ENCODE measurements around the gene BCL2L12. TPM values are rescaled to one million over a fixed set of nuclear protein-coding genes. Genes with fewer than 3 reads are reported as not detected.

Gene BCL2L12
- total and polyA plus RNA-seq, 12 donors, result 7.8 to 19.6 (median 9.8) TPM

GRCh38 chr19:49663224-49663623 lies 2.5 kb upstream of the BCL2L12 start:
- DNase-seq (no peak), ATAC-seq (no peak)
- Histone ChIP-seq H3K27ac (peak overlapping the region in 1 of 10 donors; percentile 92), H3K27me3 (no peaks in the 10 kb centered on the region), H3K36me3 (peaks cover 0 to 53% (median 19%) of the 10 kb centered on the region in 9 donors), H3K4me1 (peaks cover 10 to 31% (median 19%) of the 10 kb centered on the region in 9 donors), H3K9me3 (no peaks in the 10 kb centered on the region), H3K4me3 (peak overlapping the region in 1 of 10 donors; percentile 85)
- TF ChIP-seq, protein P1, sequence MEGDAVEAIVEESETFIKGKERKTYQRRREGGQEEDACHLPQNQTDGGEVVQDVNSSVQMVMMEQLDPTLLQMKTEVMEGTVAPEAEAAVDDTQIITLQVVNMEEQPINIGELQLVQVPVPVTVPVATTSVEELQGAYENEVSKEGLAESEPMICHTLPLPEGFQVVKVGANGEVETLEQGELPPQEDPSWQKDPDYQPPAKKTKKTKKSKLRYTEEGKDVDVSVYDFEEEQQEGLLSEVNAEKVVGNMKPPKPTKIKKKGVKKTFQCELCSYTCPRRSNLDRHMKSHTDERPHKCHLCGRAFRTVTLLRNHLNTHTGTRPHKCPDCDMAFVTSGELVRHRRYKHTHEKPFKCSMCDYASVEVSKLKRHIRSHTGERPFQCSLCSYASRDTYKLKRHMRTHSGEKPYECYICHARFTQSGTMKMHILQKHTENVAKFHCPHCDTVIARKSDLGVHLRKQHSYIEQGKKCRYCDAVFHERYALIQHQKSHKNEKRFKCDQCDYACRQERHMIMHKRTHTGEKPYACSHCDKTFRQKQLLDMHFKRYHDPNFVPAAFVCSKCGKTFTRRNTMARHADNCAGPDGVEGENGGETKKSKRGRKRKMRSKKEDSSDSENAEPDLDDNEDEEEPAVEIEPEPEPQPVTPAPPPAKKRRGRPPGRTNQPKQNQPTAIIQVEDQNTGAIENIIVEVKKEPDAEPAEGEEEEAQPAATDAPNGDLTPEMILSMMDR (IDR thresholded peaks at IDR 0.05), result no peak
- intact Hi-C loops (cut with DNase I), result no loop called here
- WGBS, 2 donors, result 89 to 93% methylated on average over 12 of the region's 12 CpGs

DNA sequence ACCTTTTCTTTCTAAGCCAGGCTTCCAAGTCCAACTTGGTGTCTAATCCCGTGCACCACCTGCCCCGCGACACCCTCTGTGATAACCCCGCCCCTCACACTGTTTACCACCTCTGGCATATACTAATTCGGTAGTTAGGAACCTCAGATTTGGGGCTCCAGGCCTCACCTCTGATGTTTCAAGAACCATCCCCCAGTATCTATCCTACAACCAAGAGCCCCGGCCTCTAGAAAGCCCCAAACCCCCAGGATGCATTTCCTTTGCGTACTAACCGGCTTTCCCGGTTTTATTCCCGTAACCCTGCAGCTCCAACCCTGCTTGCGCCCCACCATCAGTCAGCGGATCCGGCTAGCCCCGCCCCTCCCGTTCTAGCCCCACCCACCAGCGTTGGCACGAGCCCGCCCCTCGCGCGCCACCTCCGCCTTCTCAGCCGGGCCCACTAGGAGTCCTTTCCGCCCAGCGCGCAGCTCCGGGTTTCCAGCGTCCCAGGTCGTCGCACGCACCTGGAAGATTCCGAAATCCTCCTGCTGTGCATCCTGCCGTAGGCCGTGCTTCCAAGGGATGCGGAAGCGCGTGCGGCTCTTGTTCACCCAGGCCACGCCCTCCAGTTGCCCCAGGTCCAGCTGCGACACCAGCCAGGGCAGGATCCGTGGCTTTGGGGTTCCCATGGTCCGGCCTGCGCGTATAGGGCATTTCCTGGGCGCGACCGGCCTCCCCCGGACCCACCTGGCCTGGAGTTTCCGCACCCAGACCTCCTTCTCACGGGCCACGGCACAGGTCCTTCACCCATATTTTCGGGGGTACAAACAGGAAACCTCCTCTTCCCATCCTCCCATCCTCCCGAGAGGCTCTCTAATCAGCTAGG lies 1.3 kb upstream of the BCL2L12 start:
- H3K36me3 ChIP-seq, result peaks cover 0 to 49% (median 8%) of the 10 kb centered on the region in 9 donors
- TF ChIP-seq, protein P1 (IDR thresholded peaks at IDR 0.05), result peak in 4 of 9 donors; percentile 19 to 37 (median 34)
- H3K4me1 ChIP-seq, result peaks cover 10 to 31% (median 19%) of the 10 kb centered on the region in 9 donors
- H3K4me3 ChIP-seq, result peak overlapping the region; percentile 50 to 94 (median 78)
- H3K9me3 ChIP-seq, result no peaks in the 10 kb centered on the region
- intact Hi-C loops (cut with DNase I), result loop anchor here in 4 of 10 donors (1.0 to 5.0 kb wide), 3 partner anchors 72 to 82 kb away; partner anchors contain the start of genes PRR12 (in 2 of the 4), NOSIP (in 1 of the 4) and PRRG2 (in 1 of the 4)
- peak; percentile 88 to 91 for DNase-seq
- 1% methylated on average over 53 of the region's 53 CpGs for WGBS, 2 donors
- H3K27ac ChIP-seq, result peak overlapping the region; percentile 11 to 92 (median 89)
- ATAC-seq, result peak; percentile 78 to 88 (median 84)
- H3K27me3 ChIP-seq, result no peaks in the 10 kb centered on the region

DNA sequence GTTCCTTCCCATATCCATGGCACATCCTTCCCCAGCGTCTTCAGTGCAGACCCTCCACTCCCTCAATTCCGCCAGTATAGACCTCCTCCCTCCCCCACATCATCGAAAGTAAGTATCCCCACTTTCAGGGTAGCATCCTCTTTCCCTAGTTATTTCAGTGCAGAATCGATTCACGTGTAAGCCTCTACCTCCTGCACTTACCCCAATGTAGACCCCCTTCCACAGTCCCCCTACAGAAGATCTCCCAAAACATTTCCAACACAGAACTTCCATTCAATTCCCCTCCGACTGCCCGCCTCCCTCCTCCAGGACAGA lies 740 bp upstream of the BCL2L12 start:
- TF ChIP-seq, protein P1 (IDR thresholded peaks at IDR 0.05), result no peak
- peaks cover 10 to 31% (median 19%) of the 10 kb centered on the region in 9 donors for H3K4me1 ChIP-seq
- intact Hi-C loops (cut with DNase I), result loop anchor here in 4 of 10 donors (1.0 to 5.0 kb wide), 3 partner anchors 73 to 83 kb away; partner anchors contain the start of genes PRR12 (in 2 of the 4), NOSIP (in 1 of the 4) and PRRG2 (in 1 of the 4)
- peaks cover 0 to 46% (median 8%) of the 10 kb centered on the region in 9 donors for H3K36me3 ChIP-seq
- no peaks in the 10 kb centered on the region for H3K9me3 ChIP-seq
- H3K27me3 ChIP-seq, result no peaks in the 10 kb centered on the region
- peak overlapping the region; percentile 55 to 92 (median 89) for H3K27ac ChIP-seq
- DNase-seq, result no peak
- peak in 6 of 8 donors; percentile 0 to 3 (median 0) for ATAC-seq
- 0 to 1% methylated on average over 7 of the region's 7 CpGs for WGBS, 2 donors
- H3K4me3 ChIP-seq, result peak overlapping the region; percentile 50 to 94 (median 78)

DNA sequence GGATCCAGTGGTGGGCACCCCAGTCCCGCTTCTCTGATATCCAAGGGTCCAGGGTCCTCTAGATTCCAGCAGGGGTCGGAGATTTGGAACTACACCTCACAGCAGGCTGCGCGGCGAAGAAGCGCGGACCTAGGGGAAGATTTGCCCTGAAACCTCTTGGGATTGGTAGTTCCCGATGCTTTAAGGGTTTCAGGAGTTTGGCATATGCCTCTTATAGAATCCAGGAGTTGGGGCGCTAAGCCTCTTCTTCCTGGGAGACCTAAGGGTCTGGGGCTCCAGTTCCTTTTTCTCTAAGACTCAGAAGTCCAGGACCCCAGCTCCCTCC lies 349 bp downstream of the BCL2L12 start:
- peak overlapping the region in 9 of 10 donors; percentile 49 to 92 (median 91) for H3K27ac ChIP-seq
- 0 to 1% methylated on average over 9 of the region's 9 CpGs for whole genome bisulfite sequencing, 2 donors

More for the DNA sequence above, 349 bp downstream of the BCL2L12 start:
- Histone ChIP-seq H3K27me3 (no peaks in the 10 kb centered on the region), H3K9me3 (no peaks in the 10 kb centered on the region), H3K4me3 (peak overlapping the region; percentile 50 to 94 (median 78)), H3K36me3 (peaks cover 0 to 42% (median 8%) of the 10 kb centered on the region in 9 donors), H3K4me1 (peaks cover 10 to 31% (median 19%) of the 10 kb centered on the region in 9 donors)
- ATAC-seq (peak in 1 of 8 donors; percentile 2), DNase-seq (no peak)
- intact Hi-C loops (cut with DNase I), result loop anchor here in 3 of 10 donors (5.0 kb wide), 2 partner anchors 74 to 84 kb away; partner anchors contain the start of genes PRR12 (in 2 of the 3), NOSIP (in 1 of the 3) and PRRG2 (in 1 of the 3)
- TF ChIP-seq, protein P1 (IDR thresholded peaks at IDR 0.05), result peak in 2 of 9 donors; percentile 10 to 15
